Activated B cell treated with CpG ODN at 0.5 μM for 24 hours (primary cell): ENCODE data around the gene NTMT1. TPM values are rescaled to one million over a fixed set of nuclear protein-coding genes. Genes with fewer than 3 reads are reported as not detected.

Experiments
- ATAC-seq: fragments of 200-7000 bp; cut with Tn5 transposase; one replicate; pipeline ENCODE4 v1.10.0; 2021; ENCODE audit warnings: low read depth, mild to moderate bottlenecking, moderate library complexity
- CTCF ChIA-PET: fragments of 350-600 bp; sonication (Branson Sonifier 250); formaldehyde crosslinking; loops from one replicate; lab custom pipeline; 2021; ENCODE audit warnings: antibody characterized with exemption; lab: Charles Lee
- POLR2A ChIA-PET: fragments of 350-600 bp; sonication (Branson Sonifier 250); formaldehyde crosslinking; loops from one replicate; lab custom pipeline; 2021; ENCODE audit warnings: antibody characterized with exemption; lab: Charles Lee
- DNase-seq: peaks from one replicate; pipeline ENCODE4 v3.0.0; 2022
- H3K27ac Mint-ChIP-seq: one replicate; pipeline ENCODE4 v1.8.0; 2020; ENCODE audit warnings: mixed read lengths
- H3K27me3 Mint-ChIP-seq: one replicate; pipeline ENCODE4 v1.8.0; 2021; ENCODE audit warnings: mixed read lengths
- H3K36me3 Mint-ChIP-seq: one replicate; pipeline ENCODE4 v1.8.0; 2021; ENCODE audit warnings: low read depth, mixed read lengths
- H3K4me1 Mint-ChIP-seq: one replicate; pipeline ENCODE4 v1.8.0; 2021; ENCODE audit warnings: mixed read lengths
- H3K4me3 Mint-ChIP-seq: one replicate; pipeline ENCODE4 v1.8.0; 2020; ENCODE audit warnings: mild to moderate bottlenecking, mixed read lengths
- H3K9me3 Mint-ChIP-seq: one replicate; pipeline ENCODE4 v1.8.0; 2020; ENCODE audit warnings: mixed read lengths
- intact Hi-C: fragments of 100-400 bp; cut with micrococcal nuclease; formaldehyde crosslinking; loops from one replicate; pipeline ENCODE4 v1.15.1; 2024
- total RNA-seq: library from RNA; stranded (reverse); gene quantifications from 2 replicates; pipeline ENCODE4 v1.2.3, GENCODE V29; 2022
- TF ChIP-seq, protein P1 (sequence below): fragments of 200-600 bp; IDR thresholded peaks from one replicate; pipeline ENCODE4 v1.8.0; 2022; ENCODE audit warnings: antibody characterized with exemption, mild to moderate bottlenecking

NTMT1 gene
- total RNA-seq, 1 donor from 2014 or later: 33.1 TPM

DNA sequence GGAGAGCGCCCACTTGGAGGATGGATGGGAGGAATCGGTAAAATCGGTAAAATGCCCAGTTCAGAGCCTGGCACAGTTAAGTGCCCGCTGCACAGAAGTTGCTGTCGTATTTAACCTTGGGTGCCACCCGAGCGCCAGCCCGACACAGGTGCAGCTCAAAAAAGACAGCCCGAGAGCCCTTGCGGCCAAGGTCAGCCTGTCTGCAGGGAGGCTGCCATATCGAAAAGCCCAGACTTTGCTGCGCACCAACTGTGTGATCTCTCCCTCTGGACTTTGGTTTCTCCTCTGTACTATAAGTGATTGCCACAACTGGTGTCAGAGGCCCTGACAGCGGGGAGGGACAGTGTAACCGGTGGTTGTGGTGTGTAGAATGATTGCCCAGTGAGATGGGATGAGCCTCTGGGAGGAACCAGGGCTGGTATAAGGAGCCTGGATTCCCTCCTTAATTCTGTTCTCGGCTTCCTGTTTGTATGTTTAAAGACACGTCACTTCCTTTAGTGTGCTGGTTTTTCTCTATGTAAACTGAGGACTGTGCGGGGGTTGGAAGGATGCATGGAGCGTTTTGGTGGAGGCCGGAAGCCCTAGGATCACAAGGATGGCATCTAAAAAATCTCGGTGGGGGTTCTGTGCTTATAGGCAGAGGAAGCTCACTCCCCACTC is 792 bp downstream of the NTMT1 start:
- peak overlapping the region; percentile 88 for H3K27ac Mint-ChIP-seq
- DNase-seq: no peak
- peaks cover 30% of the 10 kb centered on the region for H3K36me3 Mint-ChIP-seq
- TF ChIP-seq, protein P1, sequence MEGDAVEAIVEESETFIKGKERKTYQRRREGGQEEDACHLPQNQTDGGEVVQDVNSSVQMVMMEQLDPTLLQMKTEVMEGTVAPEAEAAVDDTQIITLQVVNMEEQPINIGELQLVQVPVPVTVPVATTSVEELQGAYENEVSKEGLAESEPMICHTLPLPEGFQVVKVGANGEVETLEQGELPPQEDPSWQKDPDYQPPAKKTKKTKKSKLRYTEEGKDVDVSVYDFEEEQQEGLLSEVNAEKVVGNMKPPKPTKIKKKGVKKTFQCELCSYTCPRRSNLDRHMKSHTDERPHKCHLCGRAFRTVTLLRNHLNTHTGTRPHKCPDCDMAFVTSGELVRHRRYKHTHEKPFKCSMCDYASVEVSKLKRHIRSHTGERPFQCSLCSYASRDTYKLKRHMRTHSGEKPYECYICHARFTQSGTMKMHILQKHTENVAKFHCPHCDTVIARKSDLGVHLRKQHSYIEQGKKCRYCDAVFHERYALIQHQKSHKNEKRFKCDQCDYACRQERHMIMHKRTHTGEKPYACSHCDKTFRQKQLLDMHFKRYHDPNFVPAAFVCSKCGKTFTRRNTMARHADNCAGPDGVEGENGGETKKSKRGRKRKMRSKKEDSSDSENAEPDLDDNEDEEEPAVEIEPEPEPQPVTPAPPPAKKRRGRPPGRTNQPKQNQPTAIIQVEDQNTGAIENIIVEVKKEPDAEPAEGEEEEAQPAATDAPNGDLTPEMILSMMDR: no peak
- H3K4me3 Mint-ChIP-seq: peak overlapping the region; percentile 89
- H3K9me3 Mint-ChIP-seq: no peaks in the 10 kb centered on the region
- intact Hi-C loops: loop anchor here (1.0 kb wide), 2 partner anchors 16 to 545 kb away; partner anchors contain the start of genes ASB6 and DOLPP1
- ChIA-PET CTCF (interaction anchor here (1.2 to 2.9 kb wide), 3 partner anchors 487 to 495 kb away, joined by 3 to 38 read pairs (median 4); no protein-coding TSS in a partner anchor), POLR2A (interaction anchor here (0.6 to 4.6 kb wide), 12 partner anchors 13 to 1351 kb away, joined by 3 to 62 read pairs (median 6); partner anchors contain the start of genes ASB6, CRAT, DOLPP1 and GOLGA2)
- ATAC-seq: peak; percentile 33
- H3K27me3 Mint-ChIP-seq: peaks cover 4% of the 10 kb centered on the region
- peaks cover 59% of the 10 kb centered on the region for H3K4me1 Mint-ChIP-seq

DNA sequence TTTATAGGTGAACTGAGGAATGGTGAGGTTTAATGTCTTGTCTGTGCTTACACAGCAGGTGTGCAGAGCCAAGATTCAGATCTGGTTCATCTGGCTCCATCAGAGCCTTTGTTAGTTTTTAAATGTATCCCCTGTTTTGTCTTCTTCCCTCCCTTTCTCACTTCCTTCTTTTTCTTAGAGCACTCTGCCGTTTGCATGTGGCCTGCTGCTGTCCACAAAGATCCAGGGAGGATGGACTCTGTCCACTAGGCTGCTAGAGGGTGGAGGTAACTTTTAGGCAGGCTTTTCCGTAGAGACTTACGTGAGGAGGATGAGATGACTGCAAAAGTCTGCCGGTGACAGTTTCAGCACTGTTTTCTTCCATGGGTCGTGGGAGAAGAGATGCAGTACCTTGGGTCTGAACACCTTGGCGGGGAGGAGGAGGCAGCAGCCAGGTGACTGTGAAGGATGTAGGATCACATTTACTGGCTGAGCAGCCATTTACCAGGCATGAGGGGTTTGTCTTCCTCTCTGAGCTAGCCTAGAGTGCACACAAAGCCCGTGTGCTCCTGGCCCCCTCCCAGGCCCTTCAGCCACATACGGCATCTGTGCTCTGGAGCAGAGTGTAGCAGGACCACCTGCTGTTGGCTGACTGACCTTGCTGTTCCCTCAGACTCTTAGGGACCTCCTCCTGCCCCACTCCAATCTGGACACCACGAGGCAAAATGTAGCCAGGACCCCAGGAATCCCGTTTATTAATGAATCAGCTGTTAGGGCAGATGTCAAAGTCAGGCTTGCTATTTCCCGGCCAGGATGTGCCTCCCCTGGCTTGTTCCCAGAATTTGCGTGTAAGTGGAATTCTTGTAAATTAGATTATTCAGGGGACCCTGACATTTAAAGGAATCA is 1.8 kb downstream of the NTMT1 start:
- peaks cover 38% of the 10 kb centered on the region for H3K36me3 Mint-ChIP-seq
- TF ChIP-seq, protein P1: no peak
- H3K27me3 Mint-ChIP-seq: no peaks in the 10 kb centered on the region
- peak overlapping the region; percentile 88 for H3K27ac Mint-ChIP-seq
- ChIA-PET CTCF (interaction anchor here (0.6 to 1.2 kb wide), 3 partner anchors 489 to 702 kb away, joined by 3 to 4 read pairs (median 3); no protein-coding TSS in a partner anchor), POLR2A (interaction anchor here (0.6 to 4.6 kb wide), 4 partner anchors 450 to 1769 kb away, joined by 3 to 62 read pairs (median 8); partner anchors contain the start of gene IER5L)
- ATAC-seq (no peak), DNase-seq (no peak)
- H3K9me3 Mint-ChIP-seq: no peaks in the 10 kb centered on the region
- intact Hi-C loops: no loop called here
- peak overlapping the region; percentile 89 for H3K4me3 Mint-ChIP-seq
- peaks cover 67% of the 10 kb centered on the region for H3K4me1 Mint-ChIP-seq

DNA sequence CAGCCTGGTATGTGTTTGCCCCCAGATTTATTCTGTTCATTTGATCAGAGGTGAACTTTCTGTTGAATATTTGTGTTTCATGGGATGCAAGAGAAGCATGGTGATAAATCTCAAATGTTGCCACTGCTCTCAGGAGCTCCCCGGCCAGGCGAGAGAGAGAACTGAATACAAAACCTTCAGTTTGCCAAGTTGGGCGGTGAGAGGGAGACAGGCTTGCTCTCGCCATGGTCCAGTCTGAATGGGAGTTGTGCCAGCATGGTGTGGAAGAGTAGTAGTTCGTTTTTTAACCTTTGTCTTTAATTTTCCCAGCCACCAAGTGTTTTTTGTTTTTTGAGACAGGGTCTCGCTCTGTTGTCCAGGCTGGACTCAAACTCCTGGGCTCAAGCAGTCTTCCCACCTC is 2.7 kb downstream of the NTMT1 start:
- intact Hi-C loops: no loop called here
- H3K4me1 Mint-ChIP-seq: peaks cover 68% of the 10 kb centered on the region
- peaks cover 46% of the 10 kb centered on the region for H3K36me3 Mint-ChIP-seq
- no peak for ATAC-seq
- CTCF ChIA-PET: no interaction called here
- H3K4me3 Mint-ChIP-seq: no peak overlapping the region
- H3K27me3 Mint-ChIP-seq: no peaks in the 10 kb centered on the region
- no peak for DNase-seq
- no peak overlapping the region for H3K27ac Mint-ChIP-seq
- TF ChIP-seq, protein P1: no peak
- H3K9me3 Mint-ChIP-seq: no peaks in the 10 kb centered on the region
- POLR2A ChIA-PET: interaction anchor here (0.6 kb wide), 1 partner anchor 114 kb away, joined by 5 read pairs; no protein-coding TSS in a partner anchor

DNA sequence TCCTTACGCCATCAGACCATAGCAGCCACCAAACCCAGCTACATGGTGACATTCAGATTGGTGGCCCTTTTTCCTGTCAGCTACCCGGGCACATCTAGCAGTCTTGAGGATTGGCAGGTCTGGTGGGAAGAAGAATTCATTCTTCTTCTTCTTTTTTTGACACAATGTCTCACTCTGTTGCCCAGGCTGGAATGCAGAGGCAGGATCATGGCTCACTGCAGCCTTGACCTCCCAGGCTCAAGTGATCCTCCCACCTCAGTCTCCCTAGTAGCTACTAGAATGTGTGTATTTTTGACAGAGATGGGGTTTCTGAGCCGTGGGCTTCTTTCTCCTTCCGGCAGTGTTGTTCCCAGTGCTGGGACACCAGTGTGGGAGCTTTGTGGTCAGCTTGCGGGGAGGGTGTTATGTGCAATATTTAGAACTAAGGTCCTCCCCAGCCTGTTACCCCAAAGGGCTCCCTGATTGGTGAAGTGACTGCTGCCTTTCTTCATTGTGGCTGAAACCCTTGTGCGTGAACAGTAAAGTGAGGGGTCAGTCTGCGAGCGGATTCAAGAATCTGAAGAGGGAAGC is 3.4 kb downstream of the NTMT1 start:
- ChIA-PET CTCF (no interaction called here), POLR2A (no interaction called here)
- H3K27me3 Mint-ChIP-seq: no peaks in the 10 kb centered on the region
- H3K4me3 Mint-ChIP-seq: no peak overlapping the region
- no peak overlapping the region for H3K27ac Mint-ChIP-seq
- peaks cover 50% of the 10 kb centered on the region for H3K36me3 Mint-ChIP-seq
- intact Hi-C loops: no loop called here
- ATAC-seq (no peak), DNase-seq (no peak)
- H3K9me3 Mint-ChIP-seq: no peaks in the 10 kb centered on the region
- peaks cover 64% of the 10 kb centered on the region for H3K4me1 Mint-ChIP-seq
- TF ChIP-seq, protein P1: no peak
